MM.1S (cell line): ENCODE measurements around the gene MUC13.

Experiments
- DNase-seq: peaks from one replicate; pipeline ENCODE4 v3.0.0-alpha.2; 2015
- H2AFZ ChIP-seq: fragments of 300-600 bp; sonication (generic); 2 replicates; pipeline ENCODE4 v1.6.0; 2016; ENCODE audit warnings: antibody characterized with exemption, low read length
- H3F3A ChIP-seq: fragments of 300-600 bp; sonication (generic); 2 replicates; pipeline ENCODE4 v1.6.1; 2016; ENCODE audit warnings: mild to moderate bottlenecking, antibody characterized with exemption, low read length, moderate library complexity, mixed read lengths; ENCODE audit not compliant: insufficient read depth
- H3K27ac ChIP-seq: fragments of 300-600 bp; sonication (generic); 2 replicates; pipeline ENCODE4 v1.5.1; 2016; ENCODE audit warnings: mild to moderate bottlenecking, low read length
- H3K27me3 ChIP-seq: fragments of 300-600 bp; sonication (generic); replicated peaks from 2 replicates; pipeline ENCODE4 v1.6.0; 2016; ENCODE audit warnings: low read length; ENCODE audit not compliant: insufficient read depth
- H3K36me3 ChIP-seq: fragments of 300-600 bp; sonication (generic); replicated peaks from 2 replicates; pipeline ENCODE4 v1.6.1; 2016; ENCODE audit warnings: mild to moderate bottlenecking, low read length, mixed read lengths; ENCODE audit not compliant: insufficient read depth
- H3K4me1 ChIP-seq: fragments of 300-600 bp; sonication (generic); 2 replicates; pipeline ENCODE4 v1.6.1; 2016; ENCODE audit warnings: low read length, mixed read lengths
- H3K4me2 ChIP-seq: fragments of 300-600 bp; sonication (generic); 2 replicates; pipeline ENCODE4 v1.6.0; 2016; ENCODE audit warnings: low read depth, low read length
- H3K4me3 ChIP-seq: fragments of 300-600 bp; sonication (generic); 2 replicates; pipeline ENCODE4 v1.5.1; 2016; ENCODE audit warnings: low read length, mixed read lengths
- H3K79me2 ChIP-seq: fragments of 300-600 bp; sonication (generic); 2 replicates; pipeline ENCODE4 v1.6.1; 2016; ENCODE audit warnings: mixed run types, low read length, mixed read lengths
- H3K9ac ChIP-seq: fragments of 300-600 bp; sonication (generic); 2 replicates; pipeline ENCODE4 v1.6.1; 2016; ENCODE audit warnings: low read length, mixed read lengths
- H3K9me2 ChIP-seq: fragments of 300-600 bp; sonication (generic); replicated peaks from 2 replicates; pipeline ENCODE4 v1.6.1; 2016; ENCODE audit warnings: mild to moderate bottlenecking, low read length, mixed read lengths; ENCODE audit not compliant: insufficient read depth
- H3K9me3 ChIP-seq: fragments of 300-600 bp; sonication (generic); replicated peaks from 2 replicates; pipeline ENCODE4 v1.6.1; 2016; ENCODE audit warnings: mild to moderate bottlenecking, low read length, mixed read lengths; ENCODE audit not compliant: insufficient read depth
- H4K20me1 ChIP-seq: fragments of 300-600 bp; sonication (generic); 2 replicates; pipeline ENCODE4 v1.6.1; 2016; ENCODE audit warnings: mild to moderate bottlenecking, low read length, moderate library complexity, mixed read lengths; ENCODE audit not compliant: insufficient read depth
- CTCF ChIP-seq: fragments of 300-600 bp; sonication (generic); IDR thresholded peaks from 2 replicates; pipeline ENCODE4 v1.5.1; 2016; ENCODE audit warnings: antibody characterized with exemption, low read length, mixed read lengths
- EZH2 ChIP-seq: fragments of 300-600 bp; sonication (generic); optimal IDR thresholded peaks from 2 replicates; pipeline ENCODE3; 2017; ENCODE audit warnings: low read depth, mild to moderate bottlenecking, antibody characterized with exemption, low read length, mixed read lengths
- EZH2phosphoT487 ChIP-seq: fragments of 300-600 bp; sonication (generic); IDR thresholded peaks from 2 replicates; pipeline ENCODE4 v1.6.1; 2018; ENCODE audit warnings: antibody characterized with exemption, low read length

The MUC13 gene, protein sequence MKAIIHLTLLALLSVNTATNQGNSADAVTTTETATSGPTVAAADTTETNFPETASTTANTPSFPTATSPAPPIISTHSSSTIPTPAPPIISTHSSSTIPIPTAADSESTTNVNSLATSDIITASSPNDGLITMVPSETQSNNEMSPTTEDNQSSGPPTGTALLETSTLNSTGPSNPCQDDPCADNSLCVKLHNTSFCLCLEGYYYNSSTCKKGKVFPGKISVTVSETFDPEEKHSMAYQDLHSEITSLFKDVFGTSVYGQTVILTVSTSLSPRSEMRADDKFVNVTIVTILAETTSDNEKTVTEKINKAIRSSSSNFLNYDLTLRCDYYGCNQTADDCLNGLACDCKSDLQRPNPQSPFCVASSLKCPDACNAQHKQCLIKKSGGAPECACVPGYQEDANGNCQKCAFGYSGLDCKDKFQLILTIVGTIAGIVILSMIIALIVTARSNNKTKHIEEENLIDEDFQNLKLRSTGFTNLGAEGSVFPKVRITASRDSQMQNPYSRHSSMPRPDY

DNA sequence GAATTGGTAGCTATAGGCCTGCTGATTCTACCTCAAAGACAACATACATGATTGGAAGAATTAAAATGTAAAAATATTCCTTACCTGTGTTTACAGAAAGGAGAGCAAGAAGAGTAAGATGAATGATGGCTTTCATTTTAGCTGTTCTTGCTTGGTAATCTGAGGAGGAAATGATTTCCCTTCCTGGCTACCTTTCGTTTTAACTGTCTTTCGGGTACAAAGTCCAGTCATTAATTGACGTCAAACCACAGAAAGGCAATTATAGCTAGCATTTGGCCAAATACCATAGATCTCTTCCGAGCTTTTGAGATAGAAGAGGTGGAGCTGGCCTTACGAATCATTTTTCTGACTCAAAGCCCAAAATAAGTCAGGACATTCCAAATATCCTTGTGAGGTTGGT is at the start of gene MUC13:
MUC13 (minus strand) TSS at position 175 of the 400 bp plus-strand sequence; CDS start at position 136, 39 bp downstream.
- no peak for TF ChIP-seq CTCF
- TF ChIP-seq EZH2phosphoT487: no peak
- no peak for TF ChIP-seq EZH2
- no peak within 1 kb of the TSS for H2AFZ ChIP-seq
- DNase-seq: no peak
- no peaks in the 10 kb centered on the region for H3F3A ChIP-seq
- H3K27ac ChIP-seq: no peak within 1 kb of the TSS
- no peak within 1 kb of the TSS for H3K4me3 ChIP-seq
- no peaks in the 10 kb centered on the region for H3K36me3 ChIP-seq
- H3K79me2 ChIP-seq: no peaks in the 10 kb centered on the region
- H3K9me2 ChIP-seq: no peaks in the 10 kb centered on the region
- peaks cover 5% of the 10 kb centered on the region; the same call in 1 of the 2 replicates for H3K27me3 ChIP-seq
- H3K4me2 ChIP-seq: no peak within 1 kb of the TSS
- H3K4me1 ChIP-seq: no peaks in the 10 kb centered on the region
- H3K9me3 ChIP-seq: no peaks in the 10 kb centered on the region
- H4K20me1 ChIP-seq: no peaks in the 10 kb centered on the region
- no peak within 1 kb of the TSS for H3K9ac ChIP-seq

- H3K27ac ChIP-seq: no peak overlapping the region
- DNase-seq: no peak
- H2AFZ ChIP-seq: no peak overlapping the region
- H4K20me1 ChIP-seq: no peaks in the 10 kb centered on the region
- no peaks in the 10 kb centered on the region for H3K4me1 ChIP-seq
- H3K27me3 ChIP-seq: no peaks in the 10 kb centered on the region
- no peak overlapping the region for H3K4me2 ChIP-seq
- H3K4me3 ChIP-seq: no peak overlapping the region
- no peak for TF ChIP-seq EZH2
- no peak for TF ChIP-seq EZH2phosphoT487
- TF ChIP-seq CTCF: no peak
- H3K9ac ChIP-seq: no peak overlapping the region
- H3K9me3 ChIP-seq: no peaks in the 10 kb centered on the region
- H3K79me2 ChIP-seq: no peaks in the 10 kb centered on the region
- no peaks in the 10 kb centered on the region for H3K9me2 ChIP-seq
- H3F3A ChIP-seq: no peaks in the 10 kb centered on the region
- no peaks in the 10 kb centered on the region for H3K36me3 ChIP-seq
These were observed 48.3 kb upstream of the MUC13 start for GRCh38 chr3:124982855-124983254.

DNA sequence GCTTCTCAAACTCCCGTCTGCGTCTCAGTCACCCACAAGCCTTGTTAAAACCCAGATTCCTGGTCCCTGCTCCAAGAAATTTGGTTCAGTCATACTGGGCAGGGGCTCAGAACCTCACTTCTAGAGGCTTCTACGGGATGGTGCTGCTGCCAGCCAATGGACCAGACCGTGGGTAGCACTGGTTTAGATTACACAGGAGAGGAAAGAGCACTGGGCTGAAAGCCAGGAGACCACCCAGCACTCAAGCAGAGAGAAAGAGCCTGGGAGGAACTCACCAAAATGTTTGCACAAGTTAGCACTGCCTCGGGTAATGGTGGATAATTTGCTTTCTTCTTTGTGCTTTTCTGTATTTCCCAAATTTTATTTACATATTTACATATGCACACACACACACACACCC is 46.9 kb upstream of the MUC13 start:
- Histone ChIP-seq H2AFZ (no peak overlapping the region), H3K36me3 (no peaks in the 10 kb centered on the region), H3K9ac (no peak overlapping the region), H3K79me2 (no peaks in the 10 kb centered on the region), H3K4me1 (no peaks in the 10 kb centered on the region), H3K4me2 (no peak overlapping the region), H3F3A (no peaks in the 10 kb centered on the region), H3K9me2 (no peaks in the 10 kb centered on the region), H3K27me3 (no peaks in the 10 kb centered on the region), H3K4me3 (no peak overlapping the region), H4K20me1 (no peaks in the 10 kb centered on the region), H3K27ac (no peak overlapping the region), H3K9me3 (no peaks in the 10 kb centered on the region)
- no peak for TF ChIP-seq CTCF
- no peak for TF ChIP-seq EZH2
- TF ChIP-seq EZH2phosphoT487: no peak
- no peak for DNase-seq
